HepG2 (cell line): ENCODE results near the gene SLC11A1. TPM values are rescaled to one million over a fixed set of nuclear protein-coding genes. Genes with fewer than 3 reads are reported as not detected.

Experiments used
- ATF3 ChIP-seq: sonication (generic); formaldehyde crosslinking; IDR thresholded peaks from 2 replicates; pipeline ENCODE4 v1.4.0; 2020; ENCODE audit warnings: missing genetic modification reagents
- CC2D1A ChIP-seq: sonication (generic); formaldehyde crosslinking; IDR thresholded peaks from 2 replicates; pipeline ENCODE4 v1.8.1; 2023; ENCODE audit warnings: mild to moderate bottlenecking, missing genetic modification reagents
- EEA1 ChIP-seq: sonication (generic); formaldehyde crosslinking; IDR thresholded peaks from 2 replicates; pipeline ENCODE4 v1.5.1; 2020; ENCODE audit warnings: mild to moderate bottlenecking, missing genetic modification reagents, borderline replicate concordance
- EHMT2 ChIP-seq: fragments of 200-600 bp; sonication (generic); IDR thresholded peaks from 2 replicates; pipeline ENCODE4 v1.7.0; 2017; ENCODE audit warnings: antibody characterized with exemption, low read depth, low read length, borderline replicate concordance
- FOXJ3 ChIP-seq: sonication (generic); formaldehyde crosslinking; IDR thresholded peaks from 2 replicates; pipeline ENCODE4 v1.4.0; 2020; ENCODE audit warnings: missing genetic modification reagents, mild to moderate bottlenecking, borderline replicate concordance
- HNRNPLL ChIP-seq: fragments of 200-400 bp; formaldehyde crosslinking; IDR thresholded peaks from 2 replicates; pipeline ENCODE4 v1.6.1; 2017; ENCODE audit warnings: mild to moderate bottlenecking, low read depth, low read length; ENCODE audit not compliant: poor library complexity, severe bottlenecking
- KDM6A ChIP-seq: IDR thresholded peaks from 2 replicates; pipeline ENCODE4 v1.6.1; 2016; ENCODE audit warnings: low read depth
- NCOR1 ChIP-seq: fragments of 200-600 bp; sonication (generic); IDR thresholded peaks from 2 replicates; pipeline ENCODE4 v1.7.0; 2017; ENCODE audit warnings: antibody characterized with exemption, low read length, borderline replicate concordance
- NR2C2 ChIP-seq: sonication (generic); formaldehyde crosslinking; IDR thresholded peaks from 2 replicates; pipeline ENCODE4 v1.4.0; 2020; ENCODE audit warnings: missing genetic modification reagents, mild to moderate bottlenecking, moderate library complexity, borderline replicate concordance
- PRDM10 ChIP-seq: sonication (generic); formaldehyde crosslinking; IDR thresholded peaks from 2 replicates; pipeline ENCODE4 v1.4.0; 2020; ENCODE audit warnings: low read depth, missing genetic modification reagents
- PRMT3 ChIP-seq: sonication (generic); formaldehyde crosslinking; IDR thresholded peaks from 2 replicates; pipeline ENCODE4 v1.8.1; 2022; ENCODE audit warnings: low read depth, mild to moderate bottlenecking, moderate library complexity, missing genetic modification reagents, borderline replicate concordance
- PTBP1 ChIP-seq: fragments of 200-400 bp; formaldehyde crosslinking; IDR thresholded peaks from 2 replicates; pipeline ENCODE4 v1.6.1; 2018; ENCODE audit warnings: low read length, low read depth; ENCODE audit not compliant: poor library complexity, severe bottlenecking
- YEATS4 ChIP-seq: sonication (generic); formaldehyde crosslinking; IDR thresholded peaks from 2 replicates; pipeline ENCODE4 v1.4.0; 2020; ENCODE audit warnings: missing genetic modification reagents, borderline replicate concordance
- ZMYM2 ChIP-seq: sonication (generic); formaldehyde crosslinking; IDR thresholded peaks from 2 replicates; pipeline ENCODE4 v1.8.0; 2022; ENCODE audit warnings: mild to moderate bottlenecking, missing genetic modification reagents
- ZNF503 ChIP-seq: sonication (generic); formaldehyde crosslinking; IDR thresholded peaks from 2 replicates; pipeline ENCODE4 v1.4.0; 2020; ENCODE audit warnings: missing genetic modification reagents
- ZNF614 ChIP-seq: IDR thresholded peaks from 2 replicates; pipeline ENCODE4 v1.6.1; 2018; ENCODE audit warnings: missing biosample characterization, missing genetic modification reagents, inconsistent platforms, borderline replicate concordance
- ZSCAN5A ChIP-seq: sonication (generic); formaldehyde crosslinking; IDR thresholded peaks from 2 replicates; pipeline ENCODE4 v1.8.0; 2022; ENCODE audit warnings: mild to moderate bottlenecking, missing genetic modification reagents, borderline replicate concordance
- polyA plus RNA-seq, 8 experiments: library from polyadenylated mRNA; depleted of rRNA in 3 of 8; stranded (reverse) in 7 of 8; unstranded in 1 of 8; fragments of >200 nt; fragmentation: Illumina TruSeq in 4 of 8; extraction: Trizol in 4 of 8; gene quantifications; 2 replicates each; pipeline versions ENCODE4 v1.2.1 to v1.2.3, GENCODE V29; 2011 to 2016; ENCODE audit warnings: low read depth in 4 of 8, missing spikeins in 1 of 8, mixed read lengths in 1 of 8; ENCODE audit not compliant: insufficient read depth in 1 of 8
- total RNA-seq, 5 experiments: library from RNA; depleted of rRNA; stranded (reverse); fragments of >200 nt; fragmentation: Illumina TruSeq; extraction: Trizol; gene quantifications; 2 replicates each; pipeline ENCODE4 v1.2.3, GENCODE V29; 2016; ENCODE audit warnings: low read depth in 1 of 5
- TF ChIP-seq, protein P1 (sequence below): sonication (generic); formaldehyde crosslinking; IDR thresholded peaks from 2 replicates; pipeline ENCODE4 v1.4.0; 2020; ENCODE audit warnings: mild to moderate bottlenecking, missing genetic modification reagents

The SLC11A1 gene
- total and polyA plus RNA-seq, 2 of the 13 experiments (the other 11 are each of a cell fraction or from before 2014, with no cell fraction given), result 0.33 to 2.3 TPM

- no peak for TF ChIP-seq PTBP1
- TF ChIP-seq CC2D1A (CRISPR knock-in tag), result no peak
- no peak for TF ChIP-seq FOXJ3 (CRISPR knock-in tag)
- TF ChIP-seq HNRNPLL, result peak; percentile 7
- peak; percentile 83 for TF ChIP-seq NR2C2
- TF ChIP-seq ZNF503 (CRISPR knock-in tag), result no peak
- TF ChIP-seq, protein P1, sequence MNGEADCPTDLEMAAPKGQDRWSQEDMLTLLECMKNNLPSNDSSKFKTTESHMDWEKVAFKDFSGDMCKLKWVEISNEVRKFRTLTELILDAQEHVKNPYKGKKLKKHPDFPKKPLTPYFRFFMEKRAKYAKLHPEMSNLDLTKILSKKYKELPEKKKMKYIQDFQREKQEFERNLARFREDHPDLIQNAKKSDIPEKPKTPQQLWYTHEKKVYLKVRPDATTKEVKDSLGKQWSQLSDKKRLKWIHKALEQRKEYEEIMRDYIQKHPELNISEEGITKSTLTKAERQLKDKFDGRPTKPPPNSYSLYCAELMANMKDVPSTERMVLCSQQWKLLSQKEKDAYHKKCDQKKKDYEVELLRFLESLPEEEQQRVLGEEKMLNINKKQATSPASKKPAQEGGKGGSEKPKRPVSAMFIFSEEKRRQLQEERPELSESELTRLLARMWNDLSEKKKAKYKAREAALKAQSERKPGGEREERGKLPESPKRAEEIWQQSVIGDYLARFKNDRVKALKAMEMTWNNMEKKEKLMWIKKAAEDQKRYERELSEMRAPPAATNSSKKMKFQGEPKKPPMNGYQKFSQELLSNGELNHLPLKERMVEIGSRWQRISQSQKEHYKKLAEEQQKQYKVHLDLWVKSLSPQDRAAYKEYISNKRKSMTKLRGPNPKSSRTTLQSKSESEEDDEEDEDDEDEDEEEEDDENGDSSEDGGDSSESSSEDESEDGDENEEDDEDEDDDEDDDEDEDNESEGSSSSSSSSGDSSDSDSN (CRISPR knock-in tag), result peak; percentile 41; the same call in 1 of the 2 replicates
- no peak; the same call in 1 of the 2 replicates for TF ChIP-seq KDM6A
- no peak for TF ChIP-seq ZMYM2 (CRISPR knock-in tag)
- no peak for TF ChIP-seq ATF3 (CRISPR knock-in tag)
- TF ChIP-seq PRDM10, result no peak
- TF ChIP-seq ZNF614 (CRISPR knock-in tag), result no peak
- TF ChIP-seq EEA1 (CRISPR knock-in tag), result no peak
- no peak for TF ChIP-seq ZSCAN5A (CRISPR knock-in tag)
- TF ChIP-seq EHMT2, result no peak
- peak; percentile 63; the same call in 1 of the 2 replicates for TF ChIP-seq NCOR1
- TF ChIP-seq PRMT3 (CRISPR knock-in tag), result no peak
- no peak for TF ChIP-seq YEATS4 (CRISPR knock-in tag)
These were observed 5.5 kb downstream of the SLC11A1 start (continued) for GRCh38 chr2:218387369-218388194.
